DND-41 (cell line): ENCODE measurements around the gene CBY2.

ENCODE experiments used
- ATAC-seq: fragments of 200-7000 bp; cut with Tn5 transposase; 3 replicates; pipeline ENCODE4 v1.9.1; 2021; ENCODE audit warnings: low read depth; ENCODE audit not compliant: insufficient read depth
- DNase-seq: peaks from one replicate; pipeline ENCODE4 v3.0.0-alpha.2; 2020
- H2AFZ ChIP-seq: 2 replicates; pipeline ENCODE4 v1.6.0; 2012; ENCODE audit warnings: low read depth, low read length
- H3K27ac ChIP-seq: 2 replicates; pipeline ENCODE4 v1.5.1; 2012; ENCODE audit warnings: low read length, inconsistent platforms
- H3K27me3 ChIP-seq: fragments of 200-600 bp; sonication (generic); 2 replicates; pipeline ENCODE4 v1.6.0; 2012; ENCODE audit warnings: low read length, mild to moderate bottlenecking, inconsistent platforms; ENCODE audit not compliant: insufficient read depth, poor library complexity
- H3K36me3 ChIP-seq: 2 replicates; pipeline ENCODE4 v1.5.1; 2012; ENCODE audit warnings: low read length, inconsistent platforms; ENCODE audit not compliant: insufficient read depth
- H3K4me1 ChIP-seq: 2 replicates; pipeline ENCODE4 v1.5.1; 2012; ENCODE audit warnings: mild to moderate bottlenecking, low read length; ENCODE audit not compliant: insufficient read depth
- H3K4me2 ChIP-seq: 2 replicates; pipeline ENCODE4 v1.6.0; 2012; ENCODE audit warnings: mild to moderate bottlenecking, moderate library complexity, low read length, inconsistent platforms; ENCODE audit not compliant: insufficient read depth
- H3K4me3 ChIP-seq, 2 experiments: fragments of 200-600 bp in 1 of 2; shearing (Covaris generic) in 1 of 2; 2 replicates each; pipeline ENCODE4 v1.5.1; 2012 to 2016; ENCODE audit warnings: inconsistent platforms in 2 of 2, low read length in 2 of 2, mild to moderate bottlenecking in 2 of 2, low read depth in 1 of 2, moderate library complexity in 1 of 2
- H3K79me2 ChIP-seq: 2 replicates; pipeline ENCODE4 v1.6.0; 2012; ENCODE audit warnings: low read length, inconsistent platforms; ENCODE audit not compliant: insufficient read depth
- H3K9ac ChIP-seq: 2 replicates; pipeline ENCODE4 v1.6.0; 2012; ENCODE audit warnings: low read depth, mild to moderate bottlenecking, inconsistent platforms, low read length, moderate library complexity
- H3K9me3 ChIP-seq: 2 replicates; pipeline ENCODE4 v1.5.1; 2012; ENCODE audit warnings: low read length, moderate library complexity, mild to moderate bottlenecking, inconsistent platforms; ENCODE audit not compliant: insufficient read depth, severe bottlenecking
- H4K20me1 ChIP-seq: 2 replicates; pipeline ENCODE4 v1.6.0; 2012; ENCODE audit warnings: low read length; ENCODE audit not compliant: insufficient read depth
- EZH2 ChIP-seq: IDR thresholded peaks from 3 replicates; pipeline ENCODE4 v1.6.1; 2012; ENCODE audit warnings: borderline replicate concordance, low read depth, mild to moderate bottlenecking, moderate library complexity, low read length, inconsistent platforms; ENCODE audit not compliant: severe bottlenecking
- TF ChIP-seq, protein P1 (sequence below): IDR thresholded peaks from 2 replicates; pipeline ENCODE4 v1.5.1; 2012; ENCODE audit warnings: borderline replicate concordance, low read length, moderate library complexity, mild to moderate bottlenecking; ENCODE audit not compliant: poor library complexity, severe bottlenecking; ENCODE audit errors: extremely low read depth

CBY2 gene

DNA sequence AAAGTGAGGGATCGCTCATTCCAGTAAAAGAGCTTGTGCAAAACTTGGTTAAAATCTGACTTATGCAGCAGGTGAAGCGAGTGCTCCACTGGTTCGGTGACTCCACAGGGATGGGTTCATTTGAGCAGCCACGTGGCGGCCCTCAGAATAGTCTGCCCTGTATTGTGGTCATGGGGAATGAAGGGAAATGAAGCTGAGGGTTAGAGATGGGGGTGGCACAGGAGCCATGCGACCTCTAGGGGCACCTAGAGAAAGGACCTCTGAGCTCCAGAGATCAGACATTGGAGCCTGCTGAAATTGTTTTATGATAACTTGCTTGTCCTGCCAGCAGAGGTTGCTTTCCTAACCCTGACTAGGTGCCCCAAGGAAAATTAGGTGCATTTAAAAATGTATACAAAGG lies 26.6 kb downstream of the CBY2 start:
- H3K4me2 ChIP-seq = no peak overlapping the region
- no peaks in the 10 kb centered on the region for H3K79me2 ChIP-seq
- DNase-seq = peak; percentile 35
- no peaks in the 10 kb centered on the region for H3K4me1 ChIP-seq
- peaks cover 23% of the 10 kb centered on the region for H3K27me3 ChIP-seq
- no peak overlapping the region for H3K27ac ChIP-seq
- no peak for TF ChIP-seq EZH2
- TF ChIP-seq, protein P1, sequence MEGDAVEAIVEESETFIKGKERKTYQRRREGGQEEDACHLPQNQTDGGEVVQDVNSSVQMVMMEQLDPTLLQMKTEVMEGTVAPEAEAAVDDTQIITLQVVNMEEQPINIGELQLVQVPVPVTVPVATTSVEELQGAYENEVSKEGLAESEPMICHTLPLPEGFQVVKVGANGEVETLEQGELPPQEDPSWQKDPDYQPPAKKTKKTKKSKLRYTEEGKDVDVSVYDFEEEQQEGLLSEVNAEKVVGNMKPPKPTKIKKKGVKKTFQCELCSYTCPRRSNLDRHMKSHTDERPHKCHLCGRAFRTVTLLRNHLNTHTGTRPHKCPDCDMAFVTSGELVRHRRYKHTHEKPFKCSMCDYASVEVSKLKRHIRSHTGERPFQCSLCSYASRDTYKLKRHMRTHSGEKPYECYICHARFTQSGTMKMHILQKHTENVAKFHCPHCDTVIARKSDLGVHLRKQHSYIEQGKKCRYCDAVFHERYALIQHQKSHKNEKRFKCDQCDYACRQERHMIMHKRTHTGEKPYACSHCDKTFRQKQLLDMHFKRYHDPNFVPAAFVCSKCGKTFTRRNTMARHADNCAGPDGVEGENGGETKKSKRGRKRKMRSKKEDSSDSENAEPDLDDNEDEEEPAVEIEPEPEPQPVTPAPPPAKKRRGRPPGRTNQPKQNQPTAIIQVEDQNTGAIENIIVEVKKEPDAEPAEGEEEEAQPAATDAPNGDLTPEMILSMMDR = peak; percentile 61
- H3K4me3 ChIP-seq = no peak overlapping the region
- H4K20me1 ChIP-seq = no peaks in the 10 kb centered on the region
- H2AFZ ChIP-seq = no peak overlapping the region
- peak; percentile 93 for ATAC-seq
- H3K9me3 ChIP-seq = no peaks in the 10 kb centered on the region
- H3K36me3 ChIP-seq = no peaks in the 10 kb centered on the region
- no peak overlapping the region for H3K9ac ChIP-seq

DNA sequence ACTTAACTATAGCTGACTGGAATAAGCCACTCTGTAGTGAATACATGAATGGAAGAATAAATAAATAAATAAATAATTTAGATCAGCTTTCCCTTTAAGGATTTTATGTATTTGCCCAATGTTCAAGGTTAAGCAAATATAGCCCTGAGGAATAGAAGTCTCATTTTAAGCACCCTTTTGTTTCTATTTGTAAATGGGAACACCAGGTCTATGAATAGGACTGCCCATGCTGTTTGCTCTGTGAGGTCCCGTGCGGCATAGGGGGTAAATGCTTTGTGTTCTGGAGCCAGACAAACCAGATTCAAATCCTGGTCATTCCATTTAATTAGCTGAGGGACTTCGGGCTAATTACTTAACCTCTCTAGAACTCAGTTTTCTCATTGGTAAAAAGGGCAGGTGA lies 29.3 kb downstream of the CBY2 start:
- Histone ChIP-seq H3K4me3 (no peak overlapping the region), H3K36me3 (no peaks in the 10 kb centered on the region), H3K27me3 (peaks cover 18% of the 10 kb centered on the region), H3K4me2 (no peak overlapping the region), H3K9ac (no peak overlapping the region), H2AFZ (no peak overlapping the region), H4K20me1 (no peaks in the 10 kb centered on the region), H3K27ac (no peak overlapping the region), H3K9me3 (no peaks in the 10 kb centered on the region), H3K79me2 (no peaks in the 10 kb centered on the region), H3K4me1 (no peaks in the 10 kb centered on the region)
- DNase-seq = no peak
- ATAC-seq = no peak
- TF ChIP-seq, protein P1 = no peak
- no peak for TF ChIP-seq EZH2

DNA sequence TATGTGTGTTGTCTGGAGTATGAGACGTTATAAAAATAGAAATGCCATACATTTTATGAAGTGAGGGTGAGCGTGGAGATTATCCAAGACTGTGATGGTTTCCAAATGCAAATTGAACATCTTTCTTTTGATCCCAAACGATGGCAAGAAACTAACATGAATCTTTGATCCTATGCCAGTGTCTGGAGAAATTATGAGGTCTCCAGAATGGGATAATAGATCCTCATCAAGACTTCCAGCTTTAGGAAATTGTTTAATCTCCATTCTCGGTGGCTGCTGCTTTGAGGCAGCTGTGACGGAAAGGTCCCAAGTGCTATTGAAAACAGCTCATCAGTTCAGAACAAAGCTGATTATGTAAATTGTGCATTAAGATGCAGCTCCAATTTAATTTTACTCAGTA lies 30.8 kb downstream of the CBY2 start:
- Histone ChIP-seq H4K20me1 (no peaks in the 10 kb centered on the region), H3K4me2 (no peak overlapping the region), H3K79me2 (no peaks in the 10 kb centered on the region), H3K27ac (no peak overlapping the region), H3K9ac (no peak overlapping the region), H2AFZ (no peak overlapping the region), H3K9me3 (no peaks in the 10 kb centered on the region), H3K27me3 (peaks cover 13% of the 10 kb centered on the region), H3K4me3 (no peak overlapping the region), H3K36me3 (no peaks in the 10 kb centered on the region), H3K4me1 (no peaks in the 10 kb centered on the region)
- DNase-seq (no peak), ATAC-seq (no peak)
- TF ChIP-seq, protein P1 = no peak
- no peak for TF ChIP-seq EZH2

DNA sequence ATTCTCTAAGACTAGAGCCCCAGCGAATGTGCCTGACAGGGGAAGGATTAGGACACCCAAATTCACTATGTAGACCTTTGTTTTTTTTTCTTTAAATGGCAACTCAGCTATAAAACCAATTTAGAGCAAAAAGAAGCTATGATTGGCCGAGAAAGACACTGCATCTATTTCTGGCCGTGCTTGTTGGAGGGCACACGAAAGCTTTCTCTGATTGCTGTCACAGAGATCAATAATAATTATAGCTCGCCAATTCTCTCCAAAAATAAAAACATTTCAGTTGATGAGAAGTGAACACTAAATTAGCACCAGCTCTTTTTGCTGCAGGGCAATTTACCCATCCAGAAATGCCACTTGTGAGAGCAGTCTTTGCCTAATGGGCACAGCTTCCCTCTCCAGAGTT lies 31.2 kb downstream of the CBY2 start:
- H3K4me3 ChIP-seq = no peak overlapping the region
- H4K20me1 ChIP-seq = no peaks in the 10 kb centered on the region
- no peak overlapping the region for H3K4me2 ChIP-seq
- H2AFZ ChIP-seq = no peak overlapping the region
- no peaks in the 10 kb centered on the region for H3K79me2 ChIP-seq
- no peaks in the 10 kb centered on the region for H3K9me3 ChIP-seq
- H3K27me3 ChIP-seq = peaks cover 12% of the 10 kb centered on the region
- TF ChIP-seq EZH2 = no peak
- TF ChIP-seq, protein P1 = no peak
- no peaks in the 10 kb centered on the region for H3K36me3 ChIP-seq
- ATAC-seq (no peak), DNase-seq (no peak)
- no peak overlapping the region for H3K9ac ChIP-seq
- H3K4me1 ChIP-seq = no peaks in the 10 kb centered on the region
- H3K27ac ChIP-seq = no peak overlapping the region
